Neural cell (in vitro differentiated cells): Measurements from ENCODE around the gene FPGS. TPM values are rescaled to one million over a fixed set of nuclear protein-coding genes. Genes with fewer than 3 reads are reported as not detected.

Experiments used
- H2AFZ ChIP-seq: fragments of 200-600, 300-800 bp; sonication (generic), shearing (Covaris generic); 2 replicates; pipeline ENCODE4 v1.6.0; 2014; ENCODE audit warnings: low read depth, mild to moderate bottlenecking, antibody characterized with exemption, low read length, moderate library complexity
- H3F3A ChIP-seq: fragments of 200-600 bp; shearing (Covaris generic); 2 replicates; pipeline ENCODE4 v1.6.1; 2016; ENCODE audit warnings: mild to moderate bottlenecking, moderate library complexity, mixed read lengths, antibody characterized with exemption, low read length; ENCODE audit not compliant: insufficient read depth, poor library complexity, severe bottlenecking
- H3K27ac ChIP-seq: fragments of 200-600, 300-800 bp; sonication (generic), shearing (Covaris generic); 2 replicates; pipeline ENCODE4 v1.5.1; 2014; ENCODE audit warnings: mild to moderate bottlenecking, low read length, moderate library complexity
- H3K27me3 ChIP-seq: fragments of 300-800, 200-600 bp; sonication (generic), shearing (Covaris generic); 2 replicates; pipeline ENCODE4 v1.6.0; 2014; ENCODE audit warnings: mild to moderate bottlenecking, low read depth, low read length, moderate library complexity; ENCODE audit not compliant: insufficient read depth
- H3K36me3 ChIP-seq: fragments of 300-800, 200-600 bp; sonication (generic), shearing (Covaris generic); 2 replicates; pipeline ENCODE4 v1.5.1; 2014; ENCODE audit warnings: mild to moderate bottlenecking, antibody characterized with exemption, low read length, moderate library complexity; ENCODE audit not compliant: insufficient read depth
- H3K4me2 ChIP-seq: fragments of 300-800, 200-600 bp; sonication (generic), shearing (Covaris generic); 2 replicates; pipeline ENCODE4 v1.6.0; 2014; ENCODE audit warnings: mild to moderate bottlenecking, low read length
- H3K4me3 ChIP-seq: fragments of 300-800, 200-600 bp; sonication (generic), shearing (Covaris generic); 2 replicates; pipeline ENCODE4 v1.5.1; 2014; ENCODE audit warnings: mild to moderate bottlenecking, low read length, moderate library complexity
- H3K79me2 ChIP-seq: fragments of 200-600 bp; shearing (Covaris generic); replicated peaks from 2 replicates; pipeline ENCODE4 v1.6.0; 2014; ENCODE audit warnings: mild to moderate bottlenecking, low read length, moderate library complexity; ENCODE audit not compliant: insufficient read depth
- H3K9ac ChIP-seq: fragments of 300-800, 200-600 bp; sonication (generic), shearing (Covaris generic); 2 replicates; pipeline ENCODE4 v1.6.1; 2016; ENCODE audit warnings: mild to moderate bottlenecking, low read length, mixed read lengths
- H3K9me2 ChIP-seq: fragments of 200-600 bp; shearing (Covaris generic); 2 replicates; pipeline ENCODE4 v1.6.1; 2016; ENCODE audit warnings: mild to moderate bottlenecking, low read length, mixed read lengths; ENCODE audit not compliant: insufficient read depth
- H3K9me3 ChIP-seq: fragments of 200-600, 300-800 bp; sonication (generic), shearing (Covaris generic); 2 replicates; pipeline ENCODE4 v1.6.1; 2016; ENCODE audit warnings: mild to moderate bottlenecking, mixed run types, low read length, moderate library complexity, mixed read lengths
- H4K20me1 ChIP-seq: fragments of 200-600 bp; shearing (Covaris generic); 2 replicates; pipeline ENCODE4 v1.6.1; 2016; ENCODE audit warnings: mild to moderate bottlenecking, mixed run types; ENCODE audit not compliant: insufficient read depth
- CTCF ChIP-seq: fragments of 450-650 bp; IDR thresholded peaks from 2 replicates; pipeline ENCODE4 v1.5.1; 2014; ENCODE audit warnings: antibody characterized with exemption, mild to moderate bottlenecking, moderate library complexity; ENCODE audit not compliant: poor library complexity, severe bottlenecking
- EP300 ChIP-seq: fragments of 450-650 bp; conservative IDR thresholded peaks from 2 replicates; pipeline ENCODE4 v1.6.1; 2014; ENCODE audit warnings: antibody characterized with exemption, mild to moderate bottlenecking, moderate library complexity; ENCODE audit not compliant: poor library complexity, severe bottlenecking
- EZH2 ChIP-seq: fragments of 200-600, 300-800 bp; shearing (Covaris generic), sonication (generic); IDR thresholded peaks from 2 replicates; pipeline ENCODE4 v1.6.1; 2014; ENCODE audit warnings: antibody characterized with exemption, low read length, borderline replicate concordance, mild to moderate bottlenecking; ENCODE audit not compliant: insufficient read depth, poor library complexity, severe bottlenecking
- MXI1 ChIP-seq: fragments of 450-650 bp; conservative IDR thresholded peaks from 2 replicates; pipeline ENCODE4 v1.6.1; 2014; ENCODE audit warnings: antibody characterized with exemption, mild to moderate bottlenecking; ENCODE audit not compliant: poor library complexity, severe bottlenecking
- POLR2AphosphoS5 ChIP-seq: IDR thresholded peaks from 2 replicates; pipeline ENCODE4 v1.6.1; 2012
- RAD21 ChIP-seq: fragments of 450-650 bp; conservative IDR thresholded peaks from 2 replicates; pipeline ENCODE4 v1.6.1; 2014; ENCODE audit warnings: antibody characterized with exemption, mild to moderate bottlenecking, moderate library complexity
- REST ChIP-seq: IDR thresholded peaks from 2 replicates; pipeline ENCODE4 v1.6.1; 2012; ENCODE audit warnings: borderline replicate concordance
- SMC3 ChIP-seq: fragments of 450-650 bp; conservative IDR thresholded peaks from 2 replicates; pipeline ENCODE4 v1.6.1; 2014; ENCODE audit warnings: antibody characterized with exemption, mild to moderate bottlenecking, moderate library complexity; ENCODE audit not compliant: poor library complexity
- TAF1 ChIP-seq: IDR thresholded peaks from 2 replicates; pipeline ENCODE4 v1.6.1; 2012; ENCODE audit warnings: low read depth
- polyA plus RNA-seq: library from polyadenylated mRNA; depleted of rRNA; stranded (reverse); fragments of >200 nt; gene quantifications from 2 replicates; pipeline ENCODE4 v1.2.3, GENCODE V29; 2014

FPGS gene
- polyA plus RNA-seq, 1 donor from 2014 or later, result 38.4 TPM

- H3K27ac ChIP-seq, result no peak overlapping the region
- no peak overlapping the region for H2AFZ ChIP-seq
Observed at GRCh38 chr9:127812936-127813675, 10.4 kb downstream of the FPGS start.

More at GRCh38 chr9:127812936-127813675, 10.4 kb downstream of the FPGS start:
- no peaks in the 10 kb centered on the region for H3K36me3 ChIP-seq
- no peaks in the 10 kb centered on the region for H3K27me3 ChIP-seq
- no peaks in the 10 kb centered on the region for H4K20me1 ChIP-seq
- H3K9ac ChIP-seq, result no peak overlapping the region
- no peaks in the 10 kb centered on the region for H3K79me2 ChIP-seq
- no peak overlapping the region for H3K4me2 ChIP-seq
- H3F3A ChIP-seq, result no peaks in the 10 kb centered on the region
- no peak overlapping the region for H3K4me3 ChIP-seq
- H3K9me3 ChIP-seq, result no peaks in the 10 kb centered on the region
- TF ChIP-seq POLR2AphosphoS5 (no peak), EZH2 (no peak), EP300 (no peak), REST (no peak), CTCF (no peak), SMC3 (no peak), MXI1 (no peak), TAF1 (no peak), RAD21 (no peak)
- H3K9me2 ChIP-seq, result no peaks in the 10 kb centered on the region
